Epithelial cell of proximal tubule (primary cell): ENCODE measurements around the gene TSPAN15. TPM values are rescaled to one million over a fixed set of nuclear protein-coding genes. Genes with fewer than 3 reads are reported as not detected.

ENCODE experiments used
- DNase-seq: peaks from one replicate; pipeline ENCODE4 v3.0.0-alpha.2; 2011; ENCODE audit warnings: low read depth
- H3K4me3 ChIP-seq: 2 replicates; pipeline ENCODE4 v1.5.1; 2011; ENCODE audit warnings: low read depth, mild to moderate bottlenecking, low read length
- CTCF ChIP-seq: conservative IDR thresholded peaks from 2 replicates; pipeline ENCODE4 v1.5.1; 2012; ENCODE audit warnings: low read depth, mild to moderate bottlenecking, low read length
- total RNA-seq: library from RNA; depleted of rRNA; stranded (reverse); fragments of >200 nt; gene quantifications from 2 replicates; pipeline ENCODE4 v1.2.3, GENCODE V29; 2015

Gene TSPAN15
- 26.4 and 28.6 TPM in 2 replicates for total RNA-seq

DNA sequence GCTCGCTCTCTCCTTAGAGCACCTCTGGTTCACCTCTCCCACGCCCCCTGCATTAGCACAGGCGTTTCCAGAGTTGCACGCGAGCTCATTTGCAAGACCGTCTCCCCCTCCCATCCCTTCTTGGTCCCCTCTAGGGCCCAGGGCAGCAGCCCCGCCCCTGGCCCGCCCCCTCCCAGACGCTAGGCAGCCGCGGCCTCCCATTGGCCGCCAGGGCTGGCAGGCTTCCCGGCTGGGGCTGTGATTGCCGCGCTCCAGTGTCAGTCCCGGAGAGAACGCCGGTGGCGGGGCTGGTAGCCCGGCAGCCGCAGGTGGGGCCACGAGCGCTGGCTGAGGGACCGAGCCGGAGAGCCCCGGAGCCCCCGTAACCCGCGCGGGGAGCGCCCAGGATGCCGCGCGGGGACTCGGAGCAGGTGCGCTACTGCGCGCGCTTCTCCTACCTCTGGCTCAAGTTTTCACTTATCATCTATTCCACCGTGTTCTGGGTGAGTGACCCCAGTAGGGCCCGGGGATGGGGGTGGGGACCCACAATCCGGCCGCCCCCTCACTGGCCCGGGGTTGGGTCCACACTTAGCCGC lies at the start of gene TSPAN15:
Gene TSPAN15 (plus strand): TSS at position 257 of the 575 bp plus-strand sequence. CDS start 130 bp downstream, at position 387.
- TF ChIP-seq CTCF: no peak
- DNase-seq: no peak
- peak within 1 kb of the TSS; percentile 94 for H3K4me3 ChIP-seq

DNA sequence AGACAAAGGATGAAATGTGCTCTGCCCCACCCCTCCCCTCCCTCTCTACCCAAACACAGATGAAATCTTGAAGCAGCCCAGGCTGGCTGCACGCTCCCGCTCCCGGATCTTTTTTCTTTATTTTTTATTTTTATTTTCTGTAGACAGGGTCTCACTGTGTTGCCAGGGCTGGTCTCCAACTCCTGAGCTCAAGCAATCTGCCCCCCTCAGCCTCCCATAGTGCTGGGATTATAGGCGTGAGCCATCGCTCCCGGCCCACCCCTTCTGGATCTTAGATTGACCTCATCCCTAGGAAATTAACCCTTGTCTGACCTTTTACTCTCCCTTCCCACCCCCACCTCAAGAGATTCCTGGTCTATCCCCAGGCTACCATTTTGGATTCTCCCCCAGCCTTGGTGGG lies 48.9 kb upstream of the TSPAN15 start:
- no peak for TF ChIP-seq CTCF
- no peak for DNase-seq
- no peak overlapping the region for H3K4me3 ChIP-seq

DNA sequence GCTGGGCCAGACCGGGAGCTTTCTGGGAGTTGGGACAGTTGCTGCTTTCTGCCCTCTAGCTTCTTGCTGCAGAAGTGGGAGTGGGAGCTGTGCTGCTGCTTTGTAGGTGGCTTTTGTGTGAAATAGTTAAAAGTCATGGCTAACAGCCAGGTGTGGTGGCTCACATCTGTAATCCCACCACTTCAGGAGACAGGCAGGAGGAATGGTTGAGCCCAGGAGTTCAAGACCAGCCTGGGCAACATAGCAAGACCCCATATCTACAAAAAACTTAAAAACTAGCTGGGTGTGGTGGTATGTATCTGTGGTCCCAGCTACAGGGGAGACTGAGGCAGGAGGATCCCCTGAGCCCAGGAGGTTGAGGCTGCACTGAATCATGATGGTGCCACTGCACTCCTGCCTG lies 48.2 kb upstream of the TSPAN15 start:
- DNase-seq: no peak
- no peak for TF ChIP-seq CTCF
- H3K4me3 ChIP-seq: no peak overlapping the region

GRCh38 chr10:69403519-69403918 lies 47.7 kb upstream of the TSPAN15 start:
- TF ChIP-seq CTCF: no peak
- H3K4me3 ChIP-seq: no peak overlapping the region
- DNase-seq: no peak

DNA sequence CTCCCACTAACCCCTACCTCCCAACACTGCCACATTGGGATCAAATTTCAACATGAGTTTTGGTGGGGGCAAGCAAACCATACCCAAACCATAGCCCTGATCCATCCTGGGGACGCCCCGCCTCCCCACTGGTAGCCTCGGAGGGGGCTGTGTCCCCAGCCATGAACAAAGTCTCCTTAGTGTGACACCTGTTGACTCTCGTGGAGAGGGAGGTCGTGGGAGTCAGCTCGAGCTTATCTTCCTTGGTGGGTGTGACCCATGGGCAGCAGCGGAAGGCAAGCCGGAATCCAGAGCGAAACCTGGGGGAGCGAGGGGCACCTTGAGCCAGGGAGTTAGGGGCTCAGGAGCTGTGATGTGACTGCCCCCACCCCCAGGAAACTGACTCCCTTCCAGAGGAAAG lies 46.5 kb upstream of the TSPAN15 start:
- no peak for TF ChIP-seq CTCF
- DNase-seq: no peak
- H3K4me3 ChIP-seq: no peak overlapping the region

DNA sequence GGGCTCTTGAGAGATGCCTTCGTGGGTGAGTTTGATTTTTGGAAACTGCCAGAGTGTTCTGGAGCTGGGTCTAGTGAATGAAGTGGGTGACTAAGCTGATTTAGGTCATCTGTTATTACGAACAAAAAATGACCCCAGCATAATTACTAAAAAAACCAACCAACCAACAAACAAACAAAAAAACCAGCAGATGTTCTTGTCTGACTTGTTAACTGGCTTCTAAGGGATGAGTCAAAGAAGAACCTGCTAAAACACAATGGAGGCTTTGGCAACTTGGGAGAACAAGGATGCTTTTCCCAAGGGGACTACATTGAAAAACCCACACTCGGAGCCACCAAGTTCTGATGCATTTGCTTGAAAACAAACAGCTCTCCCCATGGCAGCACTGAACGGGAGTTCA lies 46.0 kb upstream of the TSPAN15 start:
- TF ChIP-seq CTCF: no peak
- H3K4me3 ChIP-seq: no peak overlapping the region
- no peak for DNase-seq

DNA sequence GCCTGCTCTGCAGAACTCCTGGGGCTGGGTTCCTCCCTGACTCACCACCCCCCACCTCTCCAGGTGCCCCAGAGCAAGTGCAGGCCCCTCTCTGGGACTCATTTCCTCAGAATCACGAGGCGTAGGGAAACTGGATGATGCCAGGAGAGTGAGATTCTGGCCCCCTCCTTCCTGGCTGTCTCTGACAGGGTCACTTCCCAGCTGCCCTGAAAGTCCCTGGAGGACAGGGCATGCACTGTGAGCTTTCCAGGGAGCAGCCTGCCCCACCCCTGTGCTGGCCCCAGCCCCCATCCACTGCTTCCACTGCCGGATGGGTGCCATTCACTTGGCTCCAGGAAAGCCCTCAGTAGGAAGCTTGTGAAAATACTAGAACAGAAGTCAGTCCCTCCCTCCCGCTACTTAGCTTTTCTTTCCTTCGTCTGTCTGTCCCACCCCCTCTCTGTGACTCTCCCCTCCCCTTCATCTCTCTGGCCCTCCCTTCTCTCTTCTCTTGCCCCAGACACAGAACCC lies 44.9 kb upstream of the TSPAN15 start:
- H3K4me3 ChIP-seq: no peak overlapping the region
- TF ChIP-seq CTCF: no peak
- DNase-seq: no peak
